ENCODE measurements around the gene NR3C2.

DNA sequence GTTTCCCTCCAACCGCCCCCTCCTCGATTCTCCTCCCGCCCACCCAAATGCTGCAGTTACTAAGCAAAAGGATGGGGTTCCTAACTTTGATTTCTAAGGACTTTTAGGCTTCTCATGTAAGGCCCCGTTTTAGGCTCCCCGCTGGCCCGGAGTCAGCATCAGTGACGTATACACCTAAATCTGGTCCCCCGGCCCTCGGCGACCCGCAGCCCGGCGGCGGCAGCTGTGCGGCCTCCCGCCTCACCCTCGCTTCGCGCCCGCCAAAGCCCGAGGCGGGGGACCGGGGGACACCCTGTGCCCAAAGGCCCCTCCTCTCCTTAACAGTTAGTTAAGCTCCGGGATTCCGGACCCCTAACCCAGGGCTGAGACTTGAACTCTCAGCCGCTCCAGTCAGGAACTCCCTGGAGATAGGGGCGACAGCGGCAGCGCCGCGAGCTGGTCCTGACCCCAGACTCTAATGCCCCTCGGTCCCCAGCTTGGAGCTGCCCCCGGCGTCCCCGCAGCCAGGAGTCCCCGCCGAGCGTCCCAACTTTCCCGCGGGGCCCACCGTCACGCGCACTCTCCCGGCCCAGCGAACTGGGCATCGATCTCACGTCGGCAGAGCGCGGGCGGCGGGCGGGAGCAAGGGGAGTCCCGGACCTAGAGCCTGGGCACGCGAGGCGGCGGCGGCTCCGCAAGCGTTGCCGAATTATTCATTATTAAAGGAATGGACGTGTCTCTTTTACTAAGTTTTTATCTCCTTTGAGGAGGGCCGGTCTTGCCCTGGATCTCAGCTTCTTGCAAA, 1.5 kb upstream of the NR3C2 start:
- TF ChIP-seq, protein P1, sequence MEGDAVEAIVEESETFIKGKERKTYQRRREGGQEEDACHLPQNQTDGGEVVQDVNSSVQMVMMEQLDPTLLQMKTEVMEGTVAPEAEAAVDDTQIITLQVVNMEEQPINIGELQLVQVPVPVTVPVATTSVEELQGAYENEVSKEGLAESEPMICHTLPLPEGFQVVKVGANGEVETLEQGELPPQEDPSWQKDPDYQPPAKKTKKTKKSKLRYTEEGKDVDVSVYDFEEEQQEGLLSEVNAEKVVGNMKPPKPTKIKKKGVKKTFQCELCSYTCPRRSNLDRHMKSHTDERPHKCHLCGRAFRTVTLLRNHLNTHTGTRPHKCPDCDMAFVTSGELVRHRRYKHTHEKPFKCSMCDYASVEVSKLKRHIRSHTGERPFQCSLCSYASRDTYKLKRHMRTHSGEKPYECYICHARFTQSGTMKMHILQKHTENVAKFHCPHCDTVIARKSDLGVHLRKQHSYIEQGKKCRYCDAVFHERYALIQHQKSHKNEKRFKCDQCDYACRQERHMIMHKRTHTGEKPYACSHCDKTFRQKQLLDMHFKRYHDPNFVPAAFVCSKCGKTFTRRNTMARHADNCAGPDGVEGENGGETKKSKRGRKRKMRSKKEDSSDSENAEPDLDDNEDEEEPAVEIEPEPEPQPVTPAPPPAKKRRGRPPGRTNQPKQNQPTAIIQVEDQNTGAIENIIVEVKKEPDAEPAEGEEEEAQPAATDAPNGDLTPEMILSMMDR (IDR thresholded peaks at IDR 0.05) = no peak
- no peak for TF ChIP-seq ZFX (IDR thresholded peaks at IDR 0.05; ENCODE audit: borderline replicate concordance)
